Thymus (tissue), 11 donors: ENCODE results near the gene SKA2. TPM values are rescaled to one million over a fixed set of nuclear protein-coding genes. Genes with fewer than 3 reads are reported as not detected.
"Not testable (repeated sequence)": the region's sequence is repeated elsewhere in the genome, so short reads cannot be mapped to it uniquely, and the experiment has no call there.

ENCODE experiments used
- DNase-seq, 9 donors: peaks; one replicate each; pipeline ENCODE4 v3.0.0-alpha.2; 2013; ENCODE audit warnings: low spot score in 9 of 9, low read depth in 6 of 9, missing footprints in 1 of 9
- H3K27ac ChIP-seq, 2 donors: one replicate each; pipeline ENCODE4 v1.5.1; 2013; ENCODE audit warnings: control low read depth in 1 of 2, low read depth in 1 of 2, low read length in 1 of 2, mild to moderate bottlenecking in 1 of 2, moderate library complexity in 1 of 2
- H3K27me3 ChIP-seq, 2 donors: one replicate each; pipeline ENCODE4 v1.5.1; 2013; ENCODE audit warnings: low read length in 1 of 2; ENCODE audit not compliant: control insufficient read depth in 2 of 2, insufficient read depth in 1 of 2
- H3K36me3 ChIP-seq, 2 donors: one replicate each; pipeline ENCODE4 v1.5.1; 2013; ENCODE audit warnings: low read length in 1 of 2, mild to moderate bottlenecking in 1 of 2, moderate library complexity in 1 of 2; ENCODE audit not compliant: control insufficient read depth in 2 of 2, insufficient read depth in 2 of 2
- H3K4me1 ChIP-seq, 2 donors: one replicate each; pipeline ENCODE4 v1.5.1; 2013; ENCODE audit warnings: low read length in 2 of 2; ENCODE audit not compliant: control insufficient read depth in 2 of 2, insufficient read depth in 2 of 2
- H3K4me3 ChIP-seq, 2 donors: one replicate each; pipeline ENCODE4 v1.5.1; 2013; ENCODE audit warnings: low read length in 2 of 2, control low read depth in 1 of 2, mild to moderate bottlenecking in 1 of 2
- H3K9me3 ChIP-seq, 2 donors: one replicate each; pipeline ENCODE4 v1.5.1; 2013; ENCODE audit warnings: low read length in 1 of 2, mild to moderate bottlenecking in 1 of 2; ENCODE audit not compliant: control insufficient read depth in 2 of 2, insufficient read depth in 1 of 2
- WGBS: extraction: QIAGEN DNeasy Blood & Tissue Kit; methylation state at CpG from one replicate; pipeline ENCODE4 v1.1.7; 2013; 5-methylcytosine and 5-hydroxymethylcytosine counted together
- polyA plus RNA-seq: library from polyadenylated mRNA; stranded (reverse); fragments of 200-250 nt; gene quantifications from one replicate; pipeline ENCODE4 v1.2.3, GENCODE V29; 2013
- total RNA-seq: library from RNA; stranded (reverse); fragments of 120-200 nt; gene quantifications from one replicate; pipeline ENCODE4 v1.2.4, GENCODE V29; 2013
- donor health status: healthy.

The SKA2 gene
- total and polyA plus RNA-seq, 2 donors: 42.7 to 83.1 TPM

DNA sequence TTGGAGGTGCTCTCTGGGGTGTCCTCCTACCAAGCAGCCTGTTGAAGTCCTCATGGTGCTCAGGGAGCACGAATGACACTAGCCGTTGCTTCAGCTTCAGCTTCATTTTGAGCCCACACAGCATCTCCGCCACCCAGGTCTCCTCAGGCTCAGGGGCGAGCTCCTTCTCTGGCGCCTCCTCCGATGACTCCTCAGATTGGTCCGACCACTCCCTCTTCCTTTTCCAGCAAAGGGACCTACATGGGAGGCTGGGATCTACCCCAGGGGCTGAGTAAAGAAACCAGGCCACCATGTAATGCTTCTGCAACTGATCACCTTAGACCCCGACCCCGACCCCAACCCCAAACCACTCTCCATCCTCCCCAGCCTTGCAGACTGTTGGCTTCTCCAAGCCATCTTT lies 26.5 kb upstream of the SKA2 start:
- Histone ChIP-seq H3K27ac (no peak overlapping the region), H3K4me3 (no peak overlapping the region), H3K36me3 (peaks cover 20 to 34% of the 10 kb centered on the region in 2 donors), H3K4me1 (no peaks in the 10 kb centered on the region), H3K9me3 (no peaks in the 10 kb centered on the region), H3K27me3 (no peaks in the 10 kb centered on the region)
- over 99% methylated on average over 9 of the region's 9 CpGs for WGBS
- DNase-seq: no peak

DNA sequence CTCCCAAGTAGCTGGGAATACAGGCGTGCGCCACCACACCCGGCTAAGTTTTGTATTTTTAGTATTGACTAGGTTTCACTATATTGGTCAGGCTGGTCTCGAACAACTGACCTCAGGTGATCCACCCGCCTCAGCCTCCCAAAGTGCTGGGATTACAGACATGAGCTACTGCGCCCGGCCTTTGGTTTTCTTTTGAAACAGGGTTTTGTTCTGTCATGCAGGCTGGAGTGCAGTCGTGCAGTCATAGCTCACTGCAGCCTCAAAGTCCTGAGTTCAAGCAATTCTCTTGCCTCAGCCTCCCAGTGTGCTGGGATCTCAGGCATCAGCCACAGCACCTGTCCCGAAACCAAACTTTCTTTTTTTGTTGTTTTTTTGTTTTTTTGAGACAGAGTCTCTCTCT lies 25.6 kb upstream of the SKA2 start:
- no peak for DNase-seq
- Histone ChIP-seq H3K27me3 (no peaks in the 10 kb centered on the region), H3K4me3 (no peak overlapping the region), H3K36me3 (peaks cover 16 to 30% of the 10 kb centered on the region in 2 donors), H3K27ac (no peak overlapping the region), H3K9me3 (no peaks in the 10 kb centered on the region), H3K4me1 (no peaks in the 10 kb centered on the region)
- WGBS: 99% methylated on average over 9 of the region's 9 CpGs

DNA sequence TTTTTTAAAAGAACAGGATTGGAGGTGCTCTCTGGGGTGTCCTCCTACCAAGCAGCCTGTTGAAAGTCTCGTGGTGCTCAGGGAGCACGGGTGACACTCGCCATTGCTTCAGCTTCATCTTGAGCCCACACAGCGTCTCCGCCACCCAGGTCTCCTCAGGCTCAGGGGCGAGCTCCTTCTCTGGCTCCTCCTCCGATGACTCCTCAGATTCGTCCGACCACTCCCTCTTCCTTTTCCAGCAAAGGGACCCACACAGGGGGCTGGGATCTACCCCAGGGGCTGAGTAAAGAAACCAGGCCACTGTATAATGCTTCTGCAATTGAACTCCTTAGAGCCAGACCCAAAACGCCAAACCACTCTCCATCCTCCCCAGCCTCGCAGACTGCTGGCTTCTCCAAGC lies 24.6 kb upstream of the SKA2 start:
- not testable (repeated sequence) for H3K9me3 ChIP-seq, DNase-seq, H3K27me3 ChIP-seq, H3K4me3 ChIP-seq, H3K4me1 ChIP-seq, H3K27ac ChIP-seq
- H3K36me3 ChIP-seq: peaks cover 10 to 27% of the 10 kb centered on the region in 2 donors
- WGBS: 97% methylated on average over 11 of the region's 11 CpGs

DNA sequence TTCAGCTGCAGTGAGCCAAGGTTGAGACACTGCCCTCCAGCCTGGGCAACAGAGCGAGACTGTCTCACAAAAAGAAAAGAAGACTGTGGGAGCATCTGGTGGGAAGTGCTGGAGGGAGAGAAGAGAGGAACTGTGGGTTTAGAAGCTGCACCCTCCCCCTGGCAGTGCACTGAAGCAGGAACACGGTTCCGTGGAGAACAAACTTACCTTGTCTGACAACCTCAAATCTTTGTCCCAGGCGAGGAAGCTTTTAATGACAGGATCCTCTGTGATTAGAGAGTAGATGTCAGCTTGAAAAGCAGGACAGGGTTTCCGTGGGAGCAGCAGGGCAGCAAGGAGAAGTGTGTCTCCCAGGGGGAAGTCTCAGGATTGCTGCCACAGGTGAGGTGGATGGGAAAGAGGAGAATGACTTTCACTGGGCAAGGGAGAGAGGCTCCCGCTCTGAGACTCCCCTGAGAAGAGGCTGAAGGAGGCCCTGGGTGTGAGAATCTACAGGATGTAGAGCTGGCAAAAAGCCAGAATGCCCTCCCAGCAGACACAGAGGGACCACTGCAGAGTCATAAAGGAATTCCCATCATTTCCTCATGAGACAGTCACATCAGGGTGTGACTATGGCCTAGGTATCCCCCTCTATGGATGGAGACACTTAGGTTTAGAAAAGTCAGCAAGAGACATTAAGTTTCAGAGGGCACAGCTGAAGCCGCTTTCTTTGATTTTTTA lies 23.4 kb upstream of the SKA2 start:
- H3K36me3 ChIP-seq: peaks cover 21 to 23% of the 10 kb centered on the region in 2 donors
- DNase-seq: no peak
- no peaks in the 10 kb centered on the region for H3K27me3 ChIP-seq
- no peaks in the 10 kb centered on the region for H3K4me1 ChIP-seq
- no peak overlapping the region for H3K4me3 ChIP-seq
- no peaks in the 10 kb centered on the region for H3K9me3 ChIP-seq
- WGBS: 92% methylated on average over 7 of the region's 7 CpGs
- no peak overlapping the region for H3K27ac ChIP-seq

DNA sequence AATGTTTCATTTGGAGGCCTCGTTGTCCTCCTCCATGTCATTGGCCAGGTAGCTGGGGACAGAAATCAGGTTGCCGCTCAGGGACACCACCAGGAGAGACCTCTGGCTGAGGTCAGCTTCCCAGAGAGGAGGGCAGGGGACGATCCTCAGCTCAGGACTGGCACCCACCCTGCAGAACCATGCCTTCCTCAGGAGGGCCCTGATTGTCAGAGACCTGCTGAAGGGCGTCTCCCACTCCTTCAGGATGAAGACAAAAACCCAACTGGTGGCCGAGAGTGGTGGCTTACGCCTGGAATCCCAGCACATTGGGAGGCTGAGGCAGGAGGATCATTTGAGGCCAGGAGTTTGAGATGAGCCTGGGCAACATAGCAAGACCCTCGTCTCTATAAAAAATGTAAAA lies 20.1 kb upstream of the SKA2 start:
- Histone ChIP-seq H3K27me3 (no peaks in the 10 kb centered on the region), H3K4me1 (no peaks in the 10 kb centered on the region), H3K9me3 (peaks cover 0 to 5% of the 10 kb centered on the region in 2 donors), H3K4me3 (no peak overlapping the region), H3K27ac (no peak overlapping the region), H3K36me3 (peaks cover 29 to 49% of the 10 kb centered on the region in 2 donors)
- 91% methylated on average over 7 of the region's 7 CpGs for WGBS
- DNase-seq: no peak

DNA sequence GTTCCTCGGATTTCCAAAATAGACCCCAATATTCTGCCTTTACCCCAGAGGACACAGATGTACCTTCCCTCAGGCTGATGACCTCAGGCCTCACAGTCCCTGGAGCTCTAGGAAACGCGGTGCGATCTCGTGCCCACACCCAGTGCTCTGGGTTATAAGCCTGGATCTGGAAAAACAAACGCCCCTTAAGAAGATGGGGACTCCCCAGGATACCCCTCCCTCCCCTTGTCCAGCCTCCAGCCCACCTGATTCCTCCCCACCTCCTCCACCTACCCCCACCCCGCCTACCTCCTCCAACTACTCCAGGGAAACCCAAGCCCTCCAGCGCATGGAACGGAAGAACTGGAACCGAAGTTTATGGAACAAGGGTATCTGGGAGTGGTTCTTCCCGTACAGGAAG lies 19.7 kb upstream of the SKA2 start:
- Histone ChIP-seq H3K36me3 (peaks cover 31 to 53% of the 10 kb centered on the region in 2 donors), H3K4me3 (no peak overlapping the region), H3K9me3 (peaks cover 0 to 5% of the 10 kb centered on the region in 2 donors), H3K4me1 (no peaks in the 10 kb centered on the region), H3K27ac (no peak overlapping the region), H3K27me3 (no peaks in the 10 kb centered on the region)
- over 99% methylated on average over 11 of the region's 11 CpGs for WGBS
- DNase-seq: no peak

DNA sequence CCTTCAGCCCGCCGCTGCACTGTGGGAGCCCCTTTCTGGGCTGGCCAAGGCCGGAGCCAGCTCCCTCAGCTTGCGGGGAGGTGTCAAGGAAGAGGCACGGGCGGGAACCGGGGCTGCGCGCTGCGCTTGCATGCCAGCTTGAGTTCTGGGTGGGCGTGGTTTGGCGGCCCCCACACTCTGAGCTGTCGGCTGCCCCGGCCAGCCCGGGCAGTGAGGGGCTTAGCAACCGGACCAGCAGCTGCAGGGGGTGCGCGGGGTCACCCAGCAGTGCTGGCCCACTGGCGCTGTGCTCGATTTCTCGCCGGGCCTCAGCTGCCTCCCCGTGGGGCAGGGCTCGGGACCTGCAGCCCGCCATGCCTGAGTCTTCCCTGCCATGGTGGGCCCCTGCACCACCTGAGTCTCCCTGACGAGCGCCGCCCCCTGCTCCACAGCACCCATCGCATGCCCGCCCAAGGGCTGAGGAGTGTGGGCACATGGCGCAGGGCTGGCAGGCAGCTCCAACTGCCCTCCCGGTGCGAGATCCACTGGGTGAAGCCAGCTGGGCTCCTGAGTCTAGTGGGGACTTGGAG lies 17.5 kb upstream of the SKA2 start:
- DNase-seq: no peak
- no peaks in the 10 kb centered on the region for H3K4me1 ChIP-seq
- H3K36me3 ChIP-seq: peaks cover 23 to 52% of the 10 kb centered on the region in 2 donors
- H3K9me3 ChIP-seq: peaks cover 0 to 5% of the 10 kb centered on the region in 2 donors
- WGBS: 99% methylated on average over 33 of the region's 33 CpGs
- H3K27ac ChIP-seq: no peak overlapping the region
- H3K4me3 ChIP-seq: no peak overlapping the region
- no peaks in the 10 kb centered on the region for H3K27me3 ChIP-seq

DNA sequence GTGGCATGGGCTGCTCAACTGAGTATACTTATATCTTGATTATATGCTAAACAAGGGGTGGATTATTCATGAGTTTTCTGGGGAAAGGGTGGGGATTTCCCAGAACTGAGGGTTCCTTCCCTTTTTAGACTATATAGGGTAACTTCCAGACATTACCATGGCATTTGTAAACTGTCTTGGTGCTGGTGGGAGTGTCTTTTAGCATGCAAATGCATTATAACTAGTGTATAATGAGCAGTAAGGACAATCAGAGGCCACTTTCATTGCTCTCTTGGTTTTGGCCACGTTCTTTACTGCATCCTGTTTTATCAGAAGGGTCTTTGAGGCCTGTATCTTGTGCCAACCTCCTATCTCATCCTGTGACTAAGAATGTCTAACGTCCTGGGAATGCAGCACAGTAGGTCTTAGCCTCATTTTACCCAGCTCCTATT lies 12.6 kb upstream of the SKA2 start:
- Histone ChIP-seq H3K4me1 (no peaks in the 10 kb centered on the region), H3K4me3 (no peak overlapping the region), H3K36me3 (peaks cover 11 to 31% of the 10 kb centered on the region in 2 donors), H3K9me3 (peaks cover 0 to 2% of the 10 kb centered on the region in 2 donors), H3K27ac (no peak overlapping the region), H3K27me3 (no peaks in the 10 kb centered on the region)
- WGBS: 94% methylated on average over 2 of the region's 2 CpGs
- DNase-seq: no peak

DNA sequence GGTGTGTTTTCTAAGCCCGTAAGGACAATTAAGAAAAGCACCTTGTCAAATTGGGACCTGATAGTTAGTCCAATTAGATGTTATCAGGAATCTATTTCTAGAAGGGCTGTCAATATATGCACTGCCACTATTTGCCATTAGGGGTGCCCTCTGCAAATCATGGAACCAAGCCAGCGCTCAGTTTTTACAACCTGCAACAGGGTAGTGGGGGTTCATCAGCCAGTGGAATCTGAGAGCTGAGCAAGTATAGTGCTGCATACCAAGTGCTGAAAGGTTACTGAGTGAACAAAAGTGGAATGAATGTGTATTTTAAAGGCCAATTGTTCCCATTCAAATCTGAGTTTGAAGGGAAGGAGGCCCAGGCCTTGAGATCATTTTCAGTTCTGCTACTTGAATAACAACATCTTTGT lies 11.0 kb upstream of the SKA2 start:
- H3K36me3 ChIP-seq: peaks cover 4 to 19% of the 10 kb centered on the region in 2 donors
- no peaks in the 10 kb centered on the region for H3K9me3 ChIP-seq
- H3K27ac ChIP-seq: peak overlapping the region in 1 of 2 donors; percentile 9
- no peak overlapping the region for H3K4me3 ChIP-seq
- peak in 2 of 9 donors; percentile 23 to 50 for DNase-seq
- no peaks in the 10 kb centered on the region for H3K27me3 ChIP-seq
- no peaks in the 10 kb centered on the region for H3K4me1 ChIP-seq
- WGBS: 91% methylated on average over 2 of the region's 2 CpGs
